HT1080 (cell line): ENCODE measurements around the gene PI4KB. TPM values are rescaled to one million over a fixed set of nuclear protein-coding genes. Genes with fewer than 3 reads are reported as not detected.

ENCODE experiments used
- small RNA-seq: library from RNA; depleted of rRNA; stranded (forward); fragments of <200 nt; gene quantifications from one replicate; pipeline ENCODE3, GENCODE V24; 2014
- total RNA-seq: library from RNA; depleted of rRNA; stranded (reverse); fragments of >200 nt; shearing (Covaris generic); gene quantifications from 2 replicates; pipeline ENCODE4 v1.2.3, GENCODE V29; 2014; rRNA removed

The PI4KB gene
- total RNA-seq, 1 experiment from 2014 or later = 50.0 TPM

Small RNAs within 50 kb of the gene (small RNA-seq; reads per million reads assigned to genes)
- gene RN7SL444P = not detected

Other genes starting within 250 kb of the PI4KB start
- gene SEMA6C, start 180.8 kb downstream of the PI4KB start, total RNA-seq = 0.80 and 1.5 TPM in 2 replicates
- not detected in 2 replicates for gene TNFAIP8L2, start 170.8 kb downstream of the PI4KB start, total RNA-seq
- gene LYSMD1, start 161.5 kb downstream of the PI4KB start, total RNA-seq = 8.6 and 9.4 TPM in 2 replicates
- gene SCNM1, start 161.3 kb downstream of the PI4KB start, total RNA-seq = 60.9 and 69.6 TPM in 2 replicates
- gene TMOD4, start 151.4 kb downstream of the PI4KB start, total RNA-seq = 0.27 and 0.87 TPM in 2 replicates
- 52.9 and 59.3 TPM in 2 replicates for gene VPS72, start 137.2 kb downstream of the PI4KB start, total RNA-seq
- gene PIP5K1A, start 128.9 kb downstream of the PI4KB start, total RNA-seq = 40.7 and 49.6 TPM in 2 replicates
- 233 and 234 TPM in 2 replicates for gene PSMD4, start 72.7 kb downstream of the PI4KB start, total RNA-seq
- gene ZNF687, start 45.1 kb downstream of the PI4KB start, total RNA-seq = 17.6 and 22.2 TPM in 2 replicates
- 34.8 and 46.4 TPM in 2 replicates for gene RFX5, start 19.8 kb upstream of the PI4KB start, total RNA-seq
- not detected in 2 replicates for gene SELENBP1, start 45.3 kb upstream of the PI4KB start, total RNA-seq
- gene PSMB4, start 72.2 kb upstream of the PI4KB start, total RNA-seq = 526 and 564 TPM in 2 replicates
- gene POGZ, start 132.1 kb upstream of the PI4KB start, total RNA-seq = 13.0 and 27.6 TPM in 2 replicates
- 1.6 and 2.4 TPM in 2 replicates for gene CGN, start 184.0 kb upstream of the PI4KB start, total RNA-seq
- gene TUFT1, start 212.9 kb upstream of the PI4KB start, total RNA-seq = 7.2 and 9.3 TPM in 2 replicates